HT1080 (cell line): ENCODE data around the gene APAF1. TPM values are rescaled to one million over a fixed set of nuclear protein-coding genes. Genes with fewer than 3 reads are reported as not detected.

Source experiments
- DNase-seq: peaks from one replicate; pipeline ENCODE4 v3.0.0-alpha.2; 2015; ENCODE audit warnings: low read depth
- total RNA-seq: library from RNA; depleted of rRNA; stranded (reverse); fragments of >200 nt; shearing (Covaris generic); gene quantifications from 2 replicates; pipeline ENCODE4 v1.2.3, GENCODE V29; 2014

APAF1 gene
- total RNA-seq, 1 experiment from 2014 or later, result 11.4 TPM

DNA sequence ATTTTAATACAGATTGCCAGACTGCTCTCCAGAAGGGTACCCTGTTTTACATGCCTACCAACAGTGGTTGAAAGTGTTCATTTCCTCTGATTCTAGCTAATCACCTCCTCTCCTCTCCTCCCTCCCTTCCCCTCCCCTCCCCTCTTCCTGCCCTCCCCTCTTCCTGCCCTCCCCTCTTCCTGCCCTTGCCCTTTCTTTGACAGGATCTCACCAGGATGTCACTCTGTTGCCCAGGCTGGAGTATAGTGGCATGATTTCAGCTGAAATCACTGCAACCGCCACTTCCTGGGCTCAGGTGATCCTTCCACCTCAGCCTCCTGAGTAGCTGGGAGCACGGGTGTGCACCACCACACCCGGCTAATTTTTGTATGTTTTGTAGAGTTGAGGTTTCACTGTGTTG lies 24.7 kb downstream of the APAF1 start:
- DNase-seq, result no peak

DNA sequence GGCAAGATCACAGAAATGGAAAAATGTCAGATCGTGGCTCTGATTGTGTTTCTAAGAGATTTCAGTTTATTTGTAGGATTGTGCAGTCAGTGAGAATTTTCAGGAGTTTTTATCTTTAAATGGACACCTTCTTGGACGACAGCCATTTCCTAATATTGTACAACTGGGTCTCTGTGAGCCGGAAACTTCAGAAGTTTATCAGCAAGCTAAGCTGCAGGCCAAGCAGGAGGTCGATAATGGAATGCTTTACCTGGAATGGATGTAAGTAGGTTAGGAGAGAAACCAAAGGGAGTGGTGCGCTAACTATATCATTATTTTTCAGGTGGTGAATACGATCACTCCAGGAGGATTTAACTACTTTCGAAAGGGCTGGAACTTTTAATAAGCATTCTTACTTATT lies 26.4 kb downstream of the APAF1 start:
- no peak for DNase-seq

DNA sequence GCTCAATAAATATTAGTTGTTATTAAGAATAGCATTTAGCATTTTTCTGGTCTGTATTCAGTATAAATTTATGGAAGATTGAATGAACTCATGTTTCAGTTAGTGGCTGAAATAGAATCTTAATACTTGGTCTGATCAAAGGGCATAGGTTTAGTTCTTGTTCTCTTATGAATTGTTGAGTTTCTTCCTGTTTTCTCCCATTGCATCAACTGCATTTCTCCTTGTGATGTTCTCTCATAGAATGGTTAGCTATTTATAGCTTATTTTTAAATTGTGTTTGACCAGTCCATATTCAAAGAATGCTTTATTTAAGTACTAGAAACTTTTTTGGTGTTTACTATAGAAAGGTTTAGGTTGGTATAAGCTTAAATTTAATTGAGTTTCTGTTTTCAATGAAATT lies 29.8 kb downstream of the APAF1 start:
- DNase-seq, result no peak

DNA sequence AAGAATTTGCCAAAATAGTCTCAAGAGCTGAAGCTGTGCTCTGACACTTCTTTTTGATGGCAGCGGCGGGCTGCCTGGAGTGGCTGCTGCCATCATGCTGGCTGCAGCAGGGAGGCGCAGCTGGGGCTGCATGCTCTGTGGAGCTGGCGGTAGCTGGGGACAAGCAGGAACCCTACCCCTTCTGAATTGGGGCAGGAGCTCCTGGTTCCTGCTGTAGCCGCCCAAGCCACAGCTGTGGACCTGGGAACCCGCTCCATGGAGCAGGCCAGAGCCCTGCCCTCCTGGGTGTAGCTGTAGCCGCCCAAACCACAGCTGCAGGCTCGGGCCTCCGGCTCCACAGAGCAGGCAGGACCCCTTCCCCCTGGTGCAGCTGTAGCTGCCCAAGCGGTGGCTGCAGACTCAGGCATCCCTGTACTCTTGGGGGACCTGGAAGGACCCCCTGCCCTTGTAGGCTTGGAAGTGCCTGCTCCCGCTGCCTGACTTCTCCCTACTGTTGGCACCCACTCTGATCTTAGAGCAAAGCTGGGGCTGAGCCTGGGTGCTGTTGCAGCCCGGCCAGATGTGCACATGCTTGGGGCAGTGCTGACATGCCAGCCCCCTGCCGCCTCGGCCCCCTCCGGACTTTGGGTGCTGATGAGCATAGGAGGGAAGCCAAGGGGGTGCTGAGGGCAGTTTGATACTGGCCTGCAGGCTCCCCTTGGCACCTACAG lies 33.3 kb downstream of the APAF1 start:
- DNase-seq, result no peak

DNA sequence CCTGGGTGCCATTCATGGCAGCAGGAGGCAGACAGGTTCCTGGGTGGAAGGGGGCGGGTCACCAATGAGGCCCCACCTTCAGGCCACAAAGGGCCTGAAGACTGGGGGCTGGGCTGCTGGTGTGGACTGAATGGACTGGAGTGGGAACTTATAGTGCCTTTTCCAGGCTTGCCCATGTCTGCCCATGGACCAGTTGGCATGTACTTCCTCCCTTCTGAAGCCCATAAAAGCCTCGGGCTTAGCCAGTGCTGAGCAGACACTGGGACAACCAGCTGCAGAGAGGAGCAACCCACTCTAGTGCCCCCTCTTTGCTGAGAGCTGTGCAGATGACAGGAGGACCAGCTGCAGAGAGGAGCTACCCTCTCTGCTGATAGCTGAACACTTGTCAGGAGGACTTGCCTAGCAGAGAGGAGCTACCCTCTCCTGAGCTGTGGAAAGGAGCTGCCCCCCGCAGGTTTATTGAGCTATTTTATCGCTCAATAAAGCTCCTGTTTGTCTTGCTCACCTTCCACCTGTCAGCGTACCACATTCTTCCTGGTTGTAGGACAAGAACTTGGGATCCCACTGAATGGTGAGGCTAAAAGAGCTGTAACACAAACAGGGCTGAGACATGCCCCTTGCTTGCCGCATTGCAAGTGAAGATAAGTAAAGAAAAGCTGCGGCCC lies 34.0 kb downstream of the APAF1 start:
- no peak for DNase-seq

DNA sequence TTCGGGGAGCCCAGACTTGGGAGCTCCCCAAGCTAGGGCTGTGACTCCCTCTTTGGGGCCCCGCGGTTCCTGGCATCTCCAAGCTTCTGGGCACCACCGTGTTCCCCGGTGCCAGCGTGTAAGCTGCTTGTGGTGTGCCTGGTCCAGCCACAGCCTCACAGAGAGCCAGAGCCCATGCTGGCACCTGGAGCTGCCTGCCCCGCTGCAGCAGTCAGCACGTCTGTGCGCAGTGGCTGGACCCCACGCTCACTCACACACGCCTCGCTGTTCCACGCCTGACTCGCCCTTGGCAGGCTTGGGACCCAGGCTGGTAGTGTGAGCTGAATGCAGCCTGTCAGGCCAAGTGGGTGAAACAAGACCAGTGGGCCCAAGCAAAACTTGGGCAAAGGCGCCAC lies 34.5 kb downstream of the APAF1 start:
- DNase-seq, result no peak

DNA sequence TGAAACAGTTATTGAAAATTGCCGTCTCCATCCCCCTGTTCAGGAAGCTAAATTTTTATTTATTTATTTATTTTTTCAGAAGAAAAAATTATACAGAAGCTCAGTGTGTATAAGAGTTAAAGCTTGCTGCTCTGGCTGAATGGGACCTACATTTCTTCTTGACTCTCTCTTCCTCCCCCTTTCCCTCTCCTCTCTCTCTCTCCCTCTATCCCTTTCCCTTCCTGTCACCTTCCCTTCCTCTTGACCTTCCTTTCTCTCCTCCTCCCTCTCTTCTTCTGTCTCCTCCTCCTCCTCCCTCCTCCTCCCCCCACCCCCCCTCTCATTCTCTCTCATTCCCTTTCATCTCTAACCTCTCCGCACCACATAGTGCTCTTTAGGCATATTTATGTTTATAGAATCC lies 39.1 kb downstream of the APAF1 start:
- no peak for DNase-seq

DNA sequence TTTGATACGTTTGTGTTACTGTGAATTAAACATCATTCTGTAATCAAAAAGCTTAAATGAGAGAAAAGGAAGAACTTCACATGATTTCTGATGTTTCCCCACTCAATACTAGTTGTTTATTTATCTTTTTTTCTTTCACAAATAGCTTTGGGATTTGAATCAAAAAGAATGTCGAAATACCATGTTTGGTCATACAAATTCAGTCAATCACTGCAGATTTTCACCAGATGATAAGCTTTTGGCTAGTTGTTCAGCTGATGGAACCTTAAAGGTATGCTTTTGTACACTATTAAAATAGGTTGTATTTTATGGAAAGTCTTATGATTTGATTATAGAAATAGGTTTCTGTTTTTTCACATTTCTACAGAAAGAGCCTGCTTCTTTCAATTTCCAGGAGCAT lies 41.5 kb downstream of the APAF1 start:
- no peak for DNase-seq

DNA sequence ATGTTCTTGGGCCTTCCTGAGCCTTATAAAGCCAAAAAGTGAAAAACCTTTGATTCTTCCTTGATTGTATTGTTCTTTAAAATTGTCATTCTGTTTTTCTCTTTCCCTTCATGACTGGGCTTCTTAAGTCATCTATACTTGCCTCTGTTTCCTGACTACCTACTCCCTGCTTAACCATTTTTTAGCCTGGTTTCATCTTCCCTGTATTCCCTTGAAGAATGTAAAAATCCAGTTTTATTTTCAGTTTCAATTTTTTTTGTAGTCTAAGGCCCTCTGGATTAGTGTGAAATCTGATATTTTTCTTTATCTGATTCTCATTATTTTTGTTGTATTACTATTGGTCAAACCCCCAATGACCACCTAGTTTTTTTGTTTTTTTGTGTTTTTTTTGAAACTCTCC lies 46.3 kb downstream of the APAF1 start:
- no peak for DNase-seq

DNA sequence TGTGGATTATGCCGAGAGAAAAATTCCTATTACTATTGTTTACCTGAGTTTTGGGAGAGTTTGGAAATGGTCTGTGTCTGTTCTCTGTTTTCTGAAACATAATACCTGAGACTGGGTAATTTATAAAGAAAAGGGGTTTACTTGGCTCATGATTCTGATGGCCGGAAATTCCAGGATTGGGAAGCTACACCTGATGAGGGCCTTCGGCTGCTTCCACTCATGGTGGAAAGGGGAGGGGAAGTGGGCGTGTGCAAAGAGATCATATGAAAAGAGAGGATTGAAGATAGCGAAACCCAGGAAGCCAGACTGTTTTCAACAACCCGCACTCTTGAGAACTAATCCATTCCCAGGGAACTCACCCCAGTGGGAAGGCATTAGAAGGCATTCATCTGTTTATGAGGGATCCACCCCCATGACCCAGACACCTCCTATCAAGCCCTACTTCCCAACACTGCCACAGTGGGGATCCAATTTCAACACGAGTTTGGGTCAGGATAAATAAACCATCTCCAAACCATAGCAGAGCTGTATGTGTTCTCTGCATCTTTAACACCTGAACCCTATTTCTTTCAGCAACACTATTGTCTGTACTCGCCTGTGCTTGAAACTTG lies 51.1 kb downstream of the APAF1 start:
- no peak for DNase-seq

DNA sequence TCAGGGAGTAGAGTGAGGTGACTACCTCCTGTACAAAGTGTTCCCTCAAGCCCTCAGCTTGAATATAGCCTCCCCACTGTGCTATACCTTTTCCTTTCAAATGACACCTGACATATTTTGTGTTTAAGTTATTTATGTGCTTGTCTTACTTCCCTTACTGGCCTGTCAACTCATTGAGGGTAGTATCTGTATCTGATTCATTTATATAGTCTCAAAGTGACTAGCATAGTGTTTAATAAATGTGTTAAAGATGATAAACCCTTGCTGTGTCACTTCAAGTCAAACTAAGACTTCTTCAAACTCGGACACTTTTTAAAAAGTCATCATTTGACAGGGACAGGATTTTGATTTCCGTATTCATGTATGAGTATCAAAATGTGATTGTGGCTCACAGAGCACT lies 52.1 kb downstream of the APAF1 start:
- no peak for DNase-seq

DNA sequence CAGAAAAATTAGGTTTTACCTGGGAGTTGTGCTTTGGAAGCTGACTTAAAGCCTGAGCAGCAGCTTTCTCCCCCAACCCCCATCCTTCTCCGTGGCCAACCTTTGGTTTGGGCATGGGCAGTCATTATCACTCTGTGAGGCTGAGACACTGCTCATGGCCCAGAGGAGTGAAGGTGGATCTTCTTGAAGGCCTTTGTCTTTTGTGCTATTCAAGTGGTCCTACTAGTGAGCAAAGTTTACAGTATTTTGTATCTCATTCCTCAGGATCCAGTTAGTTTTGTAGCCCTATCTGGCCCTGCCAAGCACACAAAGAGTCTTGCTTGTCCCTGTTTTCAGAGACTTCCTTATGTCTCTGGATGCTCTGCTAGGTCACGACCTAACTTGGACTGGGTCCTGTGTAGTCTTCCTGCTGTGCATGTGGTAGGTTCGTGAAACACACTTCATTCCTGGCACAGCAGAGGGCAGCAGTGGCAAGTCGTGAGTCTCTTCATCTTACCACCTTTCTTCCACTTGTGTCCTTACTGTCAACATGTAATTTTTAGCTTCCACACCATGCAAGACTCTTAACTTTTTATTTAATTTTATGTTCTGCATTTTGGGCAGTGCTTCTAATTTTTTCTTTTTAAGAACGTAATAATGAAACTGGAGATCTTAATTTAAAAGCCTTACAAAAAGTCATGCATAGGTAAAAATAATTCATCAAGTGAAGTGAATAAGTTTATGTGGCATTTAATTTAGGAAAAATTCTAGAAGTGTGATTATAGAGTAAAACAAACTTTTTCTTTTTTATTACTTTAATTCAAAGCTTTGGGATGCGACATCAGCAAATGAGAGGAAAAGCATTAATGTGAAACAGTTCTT lies 53.7 kb downstream of the APAF1 start:
- DNase-seq, result peak; percentile 76

DNA sequence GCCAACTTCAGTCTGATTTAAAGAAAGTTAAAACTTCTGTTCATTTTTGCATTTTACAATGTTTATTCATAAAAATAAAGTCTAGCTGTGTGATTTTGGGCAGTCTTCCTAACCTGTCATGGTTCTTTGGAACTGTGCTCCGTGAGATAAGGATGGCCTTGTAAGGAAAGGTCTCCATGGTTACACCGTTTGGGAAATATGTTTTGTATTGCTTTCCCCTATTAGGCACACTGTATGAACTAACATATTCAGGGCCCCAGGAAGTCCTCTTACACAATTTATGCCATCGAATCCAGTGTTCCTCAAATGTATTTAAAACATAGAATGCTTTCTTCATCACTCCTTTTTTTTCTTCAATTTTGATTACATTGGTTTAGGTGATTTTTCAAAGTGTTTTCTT lies 54.5 kb downstream of the APAF1 start:
- DNase-seq, result no peak

DNA sequence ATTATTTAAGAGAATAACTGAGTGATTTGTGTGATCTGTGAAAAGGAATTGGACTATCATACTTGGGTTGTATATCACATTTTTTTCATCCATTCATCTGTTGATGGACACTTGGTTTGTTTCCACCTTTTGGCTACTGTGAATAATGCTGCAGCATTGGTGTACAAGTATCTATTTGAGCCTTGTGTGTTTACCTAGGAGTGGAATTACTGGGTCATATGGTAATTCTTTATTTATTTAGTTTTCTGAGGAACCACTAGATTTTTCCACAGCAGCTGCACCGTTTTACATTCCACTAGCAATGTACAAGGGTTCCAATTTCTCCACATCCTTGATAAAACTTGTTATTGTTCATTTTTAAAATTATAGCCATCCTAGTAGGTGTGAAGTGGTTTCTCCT lies 56.1 kb downstream of the APAF1 start:
- DNase-seq, result no peak

DNA sequence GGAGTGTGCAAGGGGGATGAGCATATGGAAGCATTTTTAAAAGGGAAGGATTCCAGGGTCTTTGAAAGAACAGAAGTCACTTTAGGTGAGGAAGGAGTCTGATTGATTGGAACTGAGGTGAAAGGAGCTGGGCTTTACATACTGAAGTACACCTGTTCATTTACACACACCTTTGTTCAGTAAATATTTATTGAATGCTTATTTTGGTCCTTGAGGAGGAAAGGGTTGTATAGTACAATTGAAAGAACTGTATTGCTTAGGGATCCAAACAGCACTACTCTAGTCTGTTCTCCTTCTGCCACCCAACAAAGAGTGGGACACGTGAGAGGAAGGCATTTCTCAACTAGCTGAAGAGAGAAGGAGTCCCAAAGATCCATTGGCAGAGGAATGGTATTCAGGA lies 63.9 kb downstream of the APAF1 start:
- DNase-seq, result no peak

DNA sequence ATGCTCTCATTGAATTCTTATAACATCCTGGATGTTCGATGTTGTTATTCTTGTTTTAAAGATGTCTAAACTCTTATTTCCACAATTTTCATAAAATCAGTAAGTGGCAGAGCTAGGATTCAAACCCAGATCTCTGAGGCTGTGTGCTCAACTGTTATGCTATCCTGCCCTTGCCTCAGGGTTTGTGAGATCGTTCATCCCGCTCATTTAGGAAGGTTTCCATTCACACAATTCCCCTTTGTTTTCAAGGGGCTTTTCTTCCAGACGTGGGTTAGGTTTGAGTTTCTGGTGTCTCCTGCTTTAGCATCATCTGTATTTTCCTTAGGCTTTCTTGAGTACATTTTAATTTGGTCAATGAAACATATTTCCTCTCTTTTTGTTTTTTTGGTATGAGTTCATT lies 69.3 kb downstream of the APAF1 start:
- no peak for DNase-seq

DNA sequence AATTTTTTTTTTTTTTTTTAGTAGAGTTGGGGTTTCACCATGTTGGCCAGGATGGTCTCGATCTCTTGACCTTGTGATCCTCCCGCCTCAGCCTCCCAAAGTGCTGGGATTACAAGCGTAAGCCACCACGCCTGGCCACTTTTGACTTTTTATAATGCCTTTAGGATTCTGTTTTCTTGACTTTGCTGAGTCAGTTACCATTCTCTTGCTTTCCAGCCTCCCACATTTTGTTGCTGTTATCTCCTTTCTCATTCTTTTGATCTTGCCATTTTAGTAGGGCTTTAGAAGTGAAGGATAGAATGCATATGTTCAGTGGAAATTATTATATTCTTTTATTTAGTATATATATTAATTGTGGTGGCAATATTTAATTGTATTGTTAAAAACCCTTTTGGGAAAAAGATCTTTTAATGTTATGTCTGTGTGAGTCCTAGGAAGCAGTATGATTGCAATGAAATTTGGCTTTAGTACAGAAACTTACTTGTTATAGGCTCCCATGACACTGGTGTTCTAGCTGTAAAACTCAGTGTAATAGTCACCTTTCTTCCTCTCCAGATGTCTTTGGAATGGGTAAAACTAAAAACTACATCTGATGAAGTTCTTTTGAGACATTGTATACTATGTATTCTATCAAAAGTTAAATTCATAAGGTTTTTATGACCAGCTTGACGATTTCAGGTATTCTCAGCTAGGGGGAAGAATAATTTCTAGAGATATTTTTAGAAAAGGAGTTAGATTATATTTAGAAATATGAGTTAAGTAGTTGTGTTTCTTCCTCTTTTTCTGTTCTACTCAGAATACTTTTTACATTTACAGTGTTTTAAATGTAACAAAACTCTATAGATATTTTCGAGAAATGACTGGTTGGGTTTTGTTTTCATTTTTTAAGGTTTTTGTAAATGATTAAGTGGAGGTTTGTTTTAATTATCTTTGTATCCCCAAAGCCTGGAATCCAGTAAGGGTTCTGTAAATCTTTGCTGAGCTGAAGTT lies 74.7 kb downstream of the APAF1 start:
- no peak for DNase-seq

DNA sequence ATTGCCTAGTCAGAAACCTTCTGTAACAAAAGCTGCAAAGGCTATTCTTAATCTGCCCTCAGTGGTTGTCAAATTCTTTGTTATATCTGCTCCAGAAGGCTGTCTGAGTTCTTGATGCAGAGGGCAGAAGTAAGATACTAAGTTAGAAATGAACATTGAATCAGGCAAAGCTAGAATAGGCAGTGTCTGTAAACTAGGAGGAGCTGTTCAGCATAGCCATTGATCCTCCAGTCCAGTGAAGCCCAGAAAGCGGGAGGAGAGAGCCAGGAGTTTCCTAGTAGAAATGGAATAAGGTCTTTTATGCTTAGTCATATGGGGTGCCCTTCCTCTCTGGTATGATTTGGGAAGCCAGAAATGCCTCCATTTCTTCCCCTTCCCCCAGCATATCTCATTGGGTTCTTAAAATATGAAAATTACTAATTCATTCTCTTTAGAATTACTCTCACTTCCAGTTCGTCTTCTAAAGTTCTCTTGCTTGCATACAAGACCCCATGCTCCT lies 76.2 kb downstream of the APAF1 start:
- no peak for DNase-seq

DNA sequence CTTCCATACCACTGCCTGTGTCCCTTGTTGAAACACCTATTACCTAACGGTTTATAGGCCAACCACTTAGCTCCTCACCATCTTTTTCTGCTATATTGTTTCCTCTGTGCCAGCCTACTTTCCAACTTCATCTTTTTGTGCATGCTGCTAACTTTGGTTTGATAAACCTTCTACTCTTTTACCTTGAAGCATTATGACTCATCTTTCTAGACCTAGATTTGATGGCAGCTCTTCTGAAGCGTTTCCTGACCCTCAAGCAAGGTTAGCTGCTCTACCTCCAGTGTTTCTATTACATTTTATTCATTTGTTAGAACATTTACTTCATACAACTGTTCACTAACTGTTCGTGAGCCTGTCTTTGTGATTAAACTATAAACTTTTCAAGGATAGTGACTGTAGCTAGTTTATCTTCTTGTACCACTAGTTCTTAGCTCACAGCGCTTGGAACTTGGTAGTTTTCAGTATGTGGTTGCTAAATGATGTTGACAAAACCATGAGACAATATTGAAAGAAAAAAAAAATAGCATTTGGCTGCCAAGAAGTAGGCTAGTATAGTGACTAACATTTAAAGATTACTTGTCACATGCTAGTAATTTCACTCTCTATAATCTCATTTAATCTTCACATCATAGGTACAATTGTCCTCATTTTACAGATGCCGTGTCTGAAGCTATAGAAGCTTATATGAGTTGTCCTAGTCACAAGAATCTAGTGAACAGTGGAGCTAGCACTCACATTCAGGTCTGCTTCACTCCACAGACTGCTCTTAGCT lies 79.5 kb downstream of the APAF1 start:
- DNase-seq, result no peak
